Neural progenitor cell (in vitro differentiated cells): ENCODE results near the gene RTN4RL1. TPM values are rescaled to one million over a fixed set of nuclear protein-coding genes. Genes with fewer than 3 reads are reported as not detected.

ENCODE experiments used
- DNase-seq: peaks from one replicate; pipeline ENCODE4 v3.0.0-alpha.2; 2016; ENCODE audit warnings: low spot score
- H2AFZ ChIP-seq: fragments of 200-600 bp; sonication (generic); replicated peaks from 2 replicates; pipeline ENCODE4 v1.6.1; 2016; ENCODE audit warnings: antibody characterized with exemption
- H3F3A ChIP-seq: fragments of 200-600 bp; sonication (generic); 2 replicates; pipeline ENCODE4 v1.6.1; 2016; ENCODE audit warnings: antibody characterized with exemption, low read depth
- H3K27ac ChIP-seq: fragments of 200-600 bp; sonication (generic); 2 replicates; pipeline ENCODE4 v1.5.1; 2016; ENCODE audit warnings: mild to moderate bottlenecking
- H3K27me3 ChIP-seq: fragments of 200-600 bp; sonication (generic); 2 replicates; pipeline ENCODE4 v1.6.1; 2016; ENCODE audit warnings: mild to moderate bottlenecking, moderate library complexity
- H3K36me3 ChIP-seq: fragments of 200-600 bp; sonication (generic); 2 replicates; pipeline ENCODE4 v1.5.1; 2016
- H3K4me1 ChIP-seq: fragments of 200-600 bp; sonication (generic); 2 replicates; pipeline ENCODE4 v1.6.1; 2016; ENCODE audit warnings: mixed run types
- H3K4me2 ChIP-seq: fragments of 200-600 bp; sonication (generic); 2 replicates; pipeline ENCODE4 v1.6.1; 2016
- H3K4me3 ChIP-seq: fragments of 200-600 bp; sonication (generic); 2 replicates; pipeline ENCODE4 v1.5.1; 2016
- H3K79me2 ChIP-seq: fragments of 200-600 bp; sonication (generic); 2 replicates; pipeline ENCODE4 v1.6.1; 2016; ENCODE audit warnings: low read depth
- H3K9ac ChIP-seq: fragments of 200-600 bp; sonication (generic); 2 replicates; pipeline ENCODE4 v1.6.1; 2016
- H3K9me3 ChIP-seq: fragments of 200-600 bp; sonication (generic); 2 replicates; pipeline ENCODE4 v1.5.1; 2016; ENCODE audit warnings: low read depth
- H4K20me1 ChIP-seq: fragments of 200-600 bp; sonication (generic); 2 replicates; pipeline ENCODE4 v1.6.1; 2016; ENCODE audit warnings: low read depth
- H3K27ac Mint-ChIP-seq: 3 replicates; pipeline ENCODE4 v1.8.0; 2021; ENCODE audit warnings: mixed read lengths
- H3K27me3 Mint-ChIP-seq: 2 replicates; pipeline ENCODE4 v1.8.0; 2022; ENCODE audit warnings: low read depth, mild to moderate bottlenecking, inconsistent platforms, moderate library complexity, mixed read lengths; ENCODE audit not compliant: insufficient read depth
- H3K36me3 Mint-ChIP-seq: 3 replicates; pipeline ENCODE4 v1.8.0; 2021; ENCODE audit warnings: mixed read lengths
- H3K4me1 Mint-ChIP-seq: 3 replicates; pipeline ENCODE4 v1.8.0; 2021; ENCODE audit warnings: mixed read lengths
- H3K4me3 Mint-ChIP-seq: 3 replicates; pipeline ENCODE4 v1.8.0; 2021; ENCODE audit warnings: mild to moderate bottlenecking, moderate library complexity, mixed read lengths
- H3K9me3 Mint-ChIP-seq: 3 replicates; pipeline ENCODE4 v1.8.0; 2020; ENCODE audit warnings: mixed read lengths
- CTCF ChIP-seq: fragments of 200-600 bp; sonication (generic); IDR thresholded peaks from 2 replicates; pipeline ENCODE4 v1.5.1; 2017; ENCODE audit warnings: antibody characterized with exemption, mild to moderate bottlenecking
- EZH2 ChIP-seq: fragments of 200-600 bp; sonication (generic); IDR thresholded peaks from 2 replicates; pipeline ENCODE4 v1.6.1; 2017; ENCODE audit warnings: antibody characterized with exemption, mild to moderate bottlenecking, moderate library complexity
- EZH2phosphoT487 ChIP-seq: fragments of 200-600 bp; sonication (generic); IDR thresholded peaks from 2 replicates; pipeline ENCODE4 v1.6.1; 2017; ENCODE audit warnings: antibody characterized with exemption
- total RNA-seq: library from RNA; depleted of rRNA; stranded (reverse); fragments of >200 nt; gene quantifications from 2 replicates; pipeline ENCODE4 v1.2.3, GENCODE V29; 2015; ENCODE audit warnings: low replicate concordance

The RTN4RL1 gene
- total RNA-seq, 1 donor from 2014 or later, result 3.4 TPM

- peaks cover 26% of the 10 kb centered on the region for H3K27me3 Mint-ChIP-seq
- Histone ChIP-seq H3F3A (peaks cover 29% of the 10 kb centered on the region), H3K9me3 (no peaks in the 10 kb centered on the region), H3K36me3 (no peaks in the 10 kb centered on the region), H4K20me1 (peaks cover 84% of the 10 kb centered on the region), H3K9ac (no peak overlapping the region), H2AFZ (no peak overlapping the region), H3K4me2 (peak overlapping the region; percentile 84), H3K79me2 (no peaks in the 10 kb centered on the region), H3K4me1 (peaks cover 12% of the 10 kb centered on the region), H3K27ac (no peak overlapping the region), H3K4me3 (peak overlapping the region; percentile 34), H3K27me3 (peaks cover 96% of the 10 kb centered on the region)
- DNase-seq, result peak; percentile 73
- no peak overlapping the region for H3K4me3 Mint-ChIP-seq
- H3K27ac Mint-ChIP-seq, result no peak overlapping the region
- no peaks in the 10 kb centered on the region for H3K9me3 Mint-ChIP-seq
- no peak for TF ChIP-seq EZH2phosphoT487
- peak; percentile 21 for TF ChIP-seq EZH2
- no peak for TF ChIP-seq CTCF
- H3K36me3 Mint-ChIP-seq, result peaks cover 13% of the 10 kb centered on the region
- peaks cover 21% of the 10 kb centered on the region for H3K4me1 Mint-ChIP-seq
These were observed 32.1 kb upstream of the RTN4RL1 start for GRCh38 chr17:2057175-2057759.

- no peak overlapping the region for H2AFZ ChIP-seq
- H3K27me3 ChIP-seq, result peaks cover 96% of the 10 kb centered on the region
- peaks cover 12% of the 10 kb centered on the region for H3K4me1 ChIP-seq
- TF ChIP-seq CTCF (no peak), EZH2 (peak; percentile 96), EZH2phosphoT487 (peak; percentile 97)
- H3K79me2 ChIP-seq, result no peaks in the 10 kb centered on the region
- H3K27ac ChIP-seq, result no peak overlapping the region
- no peak overlapping the region for H3K9ac ChIP-seq
- Mint-ChIP-seq H3K36me3 (peaks cover 10% of the 10 kb centered on the region), H3K27ac (no peak overlapping the region), H3K4me1 (peaks cover 24% of the 10 kb centered on the region), H3K27me3 (peaks cover 32% of the 10 kb centered on the region), H3K9me3 (no peaks in the 10 kb centered on the region), H3K4me3 (peak overlapping the region; percentile 78)
- peak overlapping the region; percentile 84 for H3K4me2 ChIP-seq
- peak; percentile 71 for DNase-seq
- no peaks in the 10 kb centered on the region for H3K36me3 ChIP-seq
- H3K9me3 ChIP-seq, result no peaks in the 10 kb centered on the region
- peaks cover 83% of the 10 kb centered on the region for H4K20me1 ChIP-seq
- H3F3A ChIP-seq, result peaks cover 36% of the 10 kb centered on the region
- peak overlapping the region; percentile 34 for H3K4me3 ChIP-seq
These were observed 31.4 kb upstream of the RTN4RL1 start for GRCh38 chr17:2056206-2057174.

- Histone ChIP-seq H2AFZ (no peak overlapping the region), H3F3A (peaks cover 42% of the 10 kb centered on the region), H3K4me1 (peaks cover 12% of the 10 kb centered on the region), H3K4me2 (peak overlapping the region; percentile 84), H3K27ac (no peak overlapping the region), H3K9me3 (no peaks in the 10 kb centered on the region), H3K9ac (no peak overlapping the region), H3K36me3 (no peaks in the 10 kb centered on the region), H3K27me3 (peaks cover 96% of the 10 kb centered on the region), H4K20me1 (peaks cover 87% of the 10 kb centered on the region), H3K4me3 (peak overlapping the region; percentile 42), H3K79me2 (no peaks in the 10 kb centered on the region)
- TF ChIP-seq EZH2phosphoT487, result peak; percentile 24
- peak; percentile 81 for TF ChIP-seq EZH2
- TF ChIP-seq CTCF, result no peak
- no peak for DNase-seq
- H3K27ac Mint-ChIP-seq, result no peak overlapping the region
- no peak overlapping the region for H3K4me3 Mint-ChIP-seq
- peaks cover 20% of the 10 kb centered on the region for H3K4me1 Mint-ChIP-seq
- peaks cover 30% of the 10 kb centered on the region for H3K27me3 Mint-ChIP-seq
- no peaks in the 10 kb centered on the region for H3K9me3 Mint-ChIP-seq
- peaks cover 6% of the 10 kb centered on the region for H3K36me3 Mint-ChIP-seq
These were observed 30.4 kb upstream of the RTN4RL1 start for GRCh38 chr17:2055292-2056205.
